HCT116 (cell line): ENCODE results near the gene ZNF503. TPM values are rescaled to one million over a fixed set of nuclear protein-coding genes. Genes with fewer than 3 reads are reported as not detected.

Experiments
- ATAC-seq: fragments of 200-7000 bp; cut with Tn5 transposase; 2 replicates; pipeline ENCODE4 v1.9.1; 2020; ENCODE audit warnings: mild to moderate bottlenecking, moderate library complexity
- BruUV-seq: library from RNA; stranded (reverse); fragments of 400-500 nt; replicated peaks from 2 replicates; lab custom pipeline; 2021; lab: Mats Ljungman, UMichigan
- CTCF ChIA-PET: fragments of 300-600 bp; sonication (Branson Sonifier 250); formaldehyde crosslinking; loops from one replicate; lab custom pipeline; 2021; ENCODE audit warnings: antibody characterized with exemption; lab: Charles Lee
- POLR2A ChIA-PET: fragments of 300-600, 350-600 bp; sonication (Branson Sonifier 250); formaldehyde crosslinking; loops from one replicate; lab custom pipeline; 2021; ENCODE audit warnings: antibody characterized with exemption; lab: Charles Lee
- RAD21 ChIA-PET, 2 experiments: fragments of 300-600 bp; sonication (Branson Sonifier 250); formaldehyde crosslinking; loops; one replicate each; lab custom pipeline; 2023; ENCODE audit warnings: low total read pairs in 2 of 2; ENCODE audit not compliant: uncharacterized antibody in 2 of 2, unreplicated experiment in 2 of 2, low non-redundant PET in 1 of 2; lab: Charles Lee
- DNase-seq: peaks from one replicate; pipeline ENCODE4 v3.0.0-alpha.2; 2010; ENCODE audit warnings: low read depth, low spot score
- H2AFZ ChIP-seq: fragments of 200-600 bp; shearing (Covaris generic), sonication (generic); 2 replicates; pipeline ENCODE4 v1.6.1; 2017; ENCODE audit warnings: low read depth, mixed run types, mixed read lengths, antibody characterized with exemption, low read length; ENCODE audit not compliant: poor library complexity, severe bottlenecking
- H3K27ac ChIP-seq: 2 replicates; pipeline ENCODE4 v1.5.1; 2012; ENCODE audit warnings: low read depth, low read length
- H3K27me3 ChIP-seq: fragments of 200-600 bp; sonication (generic); 2 replicates; pipeline ENCODE4 v1.6.1; 2016; ENCODE audit warnings: mixed run types, low read length, mixed read lengths; ENCODE audit not compliant: insufficient read depth
- H3K36me3 ChIP-seq, 2 experiments: fragments of 200-500 bp in 1 of 2; fragments of 200-600 bp in 1 of 2; sonication (Bioruptor generic) in 1 of 2; sonication (generic) in 1 of 2; 2 replicates each; pipeline versions ENCODE4 v1.5.1 to v1.6.1; 2014 to 2016; ENCODE audit warnings: low read length in 2 of 2, inconsistent platforms in 1 of 2, mixed read lengths in 1 of 2, mixed run types in 1 of 2; ENCODE audit not compliant: insufficient read depth in 2 of 2, control insufficient read depth in 1 of 2
- H3K4me1 ChIP-seq, 2 experiments: fragments of 200-600 bp in 1 of 2; sonication (generic) in 1 of 2; 2 replicates each; pipeline versions ENCODE4 v1.5.1 to v1.6.1; 2012 to 2017; ENCODE audit warnings: low read length in 2 of 2, inconsistent platforms in 1 of 2, mild to moderate bottlenecking in 1 of 2, mixed read lengths in 1 of 2, mixed run types in 1 of 2, moderate library complexity in 1 of 2; ENCODE audit not compliant: insufficient read depth in 2 of 2, control insufficient read depth in 1 of 2
- H3K4me2 ChIP-seq: fragments of 200-600 bp; sonication (generic); 2 replicates; pipeline ENCODE4 v1.6.1; 2017; ENCODE audit warnings: mixed run types, low read length, mixed read lengths
- H3K4me3 ChIP-seq, 2 experiments: fragments of 200-600 bp in 1 of 2; sonication (generic) in 1 of 2; replicated peaks in 1 of 2; 2 replicates each; pipeline ENCODE4 v1.5.1; 2011 to 2016; ENCODE audit warnings: low read length in 2 of 2, control low read depth in 1 of 2, low read depth in 1 of 2, mild to moderate bottlenecking in 1 of 2, mixed read lengths in 1 of 2, mixed run types in 1 of 2
- H3K79me2 ChIP-seq: fragments of 200-600 bp; sonication (generic); 2 replicates; pipeline ENCODE4 v1.6.1; 2017; ENCODE audit warnings: mild to moderate bottlenecking, mixed run types, low read length, moderate library complexity, mixed read lengths; ENCODE audit not compliant: insufficient read depth
- H3K9ac ChIP-seq: fragments of 200-600 bp; sonication (generic); 2 replicates; pipeline ENCODE4 v1.6.1; 2016; ENCODE audit warnings: low read length, mixed read lengths
- H3K9me2 ChIP-seq: fragments of 200-600 bp; sonication (generic), shearing (Covaris generic); 2 replicates; pipeline ENCODE4 v1.6.1; 2017; ENCODE audit warnings: mixed run types, mild to moderate bottlenecking, moderate library complexity; ENCODE audit not compliant: insufficient read depth
- H3K9me3 ChIP-seq, 2 experiments: fragments of 200-500 bp in 1 of 2; fragments of 200-600 bp in 1 of 2; sonication (Bioruptor generic) in 1 of 2; sonication (generic) in 1 of 2; 2 replicates each; pipeline ENCODE4 v1.6.1; 2014 to 2017; ENCODE audit warnings: low read length in 2 of 2, mixed read lengths in 2 of 2, inconsistent platforms in 1 of 2, low read depth in 1 of 2, mild to moderate bottlenecking in 1 of 2, mixed run types in 1 of 2, moderate library complexity in 1 of 2; ENCODE audit not compliant: control insufficient read depth in 1 of 2, insufficient read depth in 1 of 2
- H4K20me1 ChIP-seq: fragments of 200-600 bp; sonication (generic), shearing (Covaris generic); 2 replicates; pipeline ENCODE4 v1.6.1; 2017; ENCODE audit warnings: mixed run types, mild to moderate bottlenecking, moderate library complexity; ENCODE audit not compliant: insufficient read depth
- ATF3 ChIP-seq: IDR thresholded peaks from 2 replicates; pipeline ENCODE4 v1.6.1; 2012
- CBX3 ChIP-seq: IDR thresholded peaks from 2 replicates; pipeline ENCODE4 v1.6.1; 2012; ENCODE audit warnings: low read depth
- CTCF ChIP-seq, 3 experiments: fragments of 200-600 bp in 1 of 3; sonication (generic) in 1 of 3; IDR thresholded peaks in 2 of 3; conservative IDR thresholded peaks in 1 of 3; 2 replicates each; pipeline ENCODE4 v1.5.1; 2012 to 2017; ENCODE audit warnings: low read depth in 2 of 3, low read length in 2 of 3, antibody characterized with exemption in 1 of 3, borderline replicate concordance in 1 of 3, control low read depth in 1 of 3, mild to moderate bottlenecking in 1 of 3, mixed read lengths in 1 of 3, mixed run types in 1 of 3, moderate library complexity in 1 of 3; ENCODE audit not compliant: insufficient read depth in 1 of 3
- EGR1 ChIP-seq: IDR thresholded peaks from 2 replicates; pipeline ENCODE4 v1.6.1; 2012; ENCODE audit warnings: low read depth
- EZH2 ChIP-seq: fragments of 200-600 bp; sonication (generic); IDR thresholded peaks from 2 replicates; pipeline ENCODE4 v1.6.1; 2017; ENCODE audit warnings: antibody characterized with exemption, mixed run types
- JUND ChIP-seq: IDR thresholded peaks from 2 replicates; pipeline ENCODE4 v1.6.1; 2012
- POLR2A ChIP-seq: IDR thresholded peaks from 2 replicates; pipeline ENCODE4 v1.7.0; 2011; ENCODE audit warnings: borderline replicate concordance; ENCODE audit not compliant: insufficient read depth, insufficient read length; ENCODE audit errors: extremely low read depth
- POLR2AphosphoS5 ChIP-seq: IDR thresholded peaks from 2 replicates; pipeline ENCODE4 v1.6.1; 2011; ENCODE audit warnings: mild to moderate bottlenecking, low read depth, low read length, moderate library complexity
- RAD21 ChIP-seq: IDR thresholded peaks from 2 replicates; pipeline ENCODE4 v1.6.1; 2012; ENCODE audit warnings: low read depth, mild to moderate bottlenecking
- REST ChIP-seq: IDR thresholded peaks from 2 replicates; pipeline ENCODE4 v1.6.1; 2012; ENCODE audit warnings: low read depth
- SIN3A ChIP-seq: IDR thresholded peaks from 2 replicates; pipeline ENCODE4 v1.6.1; 2012; ENCODE audit warnings: low read depth
- SRF ChIP-seq: IDR thresholded peaks from 2 replicates; pipeline ENCODE4 v1.6.1; 2012; ENCODE audit warnings: low read depth
- TCF7L2 ChIP-seq: IDR thresholded peaks from 2 replicates; pipeline ENCODE4 v1.7.0; 2011; ENCODE audit warnings: borderline replicate concordance, inconsistent platforms; ENCODE audit not compliant: insufficient read depth, insufficient read length; ENCODE audit errors: extremely low read depth
- YY1 ChIP-seq: IDR thresholded peaks from 2 replicates; pipeline ENCODE4 v1.6.1; 2011; ENCODE audit warnings: low read length, low read depth, moderate library complexity, mild to moderate bottlenecking; ENCODE audit not compliant: insufficient replicate concordance; ENCODE audit errors: extremely low read depth
- ZFX ChIP-seq: fragments of 450-650 bp; IDR thresholded peaks from 2 replicates; pipeline ENCODE4 v1.6.1; 2017
- ZNF274 ChIP-seq: fragments of 200-500 bp; sonication (Bioruptor generic); IDR thresholded peaks from 2 replicates; pipeline ENCODE4 v1.6.1; 2014; ENCODE audit warnings: mild to moderate bottlenecking, low read depth, low read length, inconsistent platforms
- intact Hi-C: fragments of 100-400 bp; cut with micrococcal nuclease; formaldehyde crosslinking; loops from 2 replicates; pipeline ENCODE4 v1.10.0; 2022
- total RNA-seq: library from RNA; stranded (reverse); gene quantifications from one replicate; pipeline ENCODE4 v1.2.1, GENCODE V29; 2021; ENCODE audit not compliant: unreplicated experiment
- TF ChIP-seq, protein P1 (sequence below): IDR thresholded peaks from 2 replicates; pipeline ENCODE4 v1.6.1; 2012

ZNF503 gene
- total RNA-seq, 1 experiment from 2014 or later: 30.4 TPM

- H3K4me3 ChIP-seq: peak overlapping the region; percentile 93 to 96
- no peaks in the 10 kb centered on the region for H3K9me2 ChIP-seq
- BruUV-seq: no TSS peak
- peak overlapping the region; percentile 97; the same call in 1 of the 2 replicates for H3K27ac ChIP-seq
- ATAC-seq (no peak), DNase-seq (no peak)
- no peaks in the 10 kb centered on the region for H3K9me3 ChIP-seq
- RAD21 ChIA-PET: no interaction called here
- POLR2A ChIA-PET: interaction anchor here (1.2 kb wide), 1 partner anchor 688 kb away, joined by 3 read pairs; no protein-coding TSS in a partner anchor
- no peaks in the 10 kb centered on the region for H4K20me1 ChIP-seq
- H2AFZ ChIP-seq: no peak overlapping the region
- intact Hi-C loops: no loop called here
- H3K36me3 ChIP-seq: peaks cover 0 to 12% of the 10 kb centered on the region in 2 experiments; a peak in 2 of 4 replicates
- CTCF ChIA-PET: interaction anchor here (0.8 to 2.4 kb wide), 5 partner anchors 635 to 914 kb away, joined by 3 to 17 read pairs (median 6); no protein-coding TSS in a partner anchor
- TF ChIP-seq ZFX: no peak
- TF ChIP-seq JUND: no peak
- no peak for TF ChIP-seq YY1
- TF ChIP-seq SIN3A: no peak
- TF ChIP-seq POLR2A: no peak
- no peak for TF ChIP-seq SRF
- no peak for TF ChIP-seq EZH2
- TF ChIP-seq TCF7L2: no peak
- TF ChIP-seq CTCF (IDR thresholded peaks at IDR 0.05 in 2 of 3, conservative IDR thresholded peaks at IDR 0.05 in 1 of 3; ENCODE audit: borderline replicate concordance in 1 of 3, insufficient read depth in 1 of 3, low read depth in 2 of 3, low read length in 2 of 3): no peak
- no peak for TF ChIP-seq EGR1
- no peak for TF ChIP-seq RAD21
- TF ChIP-seq ATF3: no peak
- TF ChIP-seq ZNF274: no peak
- TF ChIP-seq REST: no peak
- no peak for TF ChIP-seq CBX3
- TF ChIP-seq, protein P1, sequence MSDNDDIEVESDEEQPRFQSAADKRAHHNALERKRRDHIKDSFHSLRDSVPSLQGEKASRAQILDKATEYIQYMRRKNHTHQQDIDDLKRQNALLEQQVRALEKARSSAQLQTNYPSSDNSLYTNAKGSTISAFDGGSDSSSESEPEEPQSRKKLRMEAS: no peak
- no peak for TF ChIP-seq POLR2AphosphoS5
- no peaks in the 10 kb centered on the region for H3K27me3 ChIP-seq
- peak overlapping the region; percentile 100 for H3K4me2 ChIP-seq
- H3K9ac ChIP-seq: peak overlapping the region; percentile 92
- H3K79me2 ChIP-seq: peaks cover 55% of the 10 kb centered on the region
- H3K4me1 ChIP-seq: peaks cover 15 to 53% of the 10 kb centered on the region in 2 experiments; a peak in 3 of 4 replicates
Measured at GRCh38 chr10:75398692-75399460, 2.7 kb downstream of the ZNF503 start.
